ENCODE data around the gene LVRN. TPM values are rescaled to one million over a fixed set of nuclear protein-coding genes. Genes with fewer than 3 reads are reported as not detected.

Gene LVRN
- total RNA-seq, 2 donors from 2014 or later, result 0.19 to 0.39 TPM

- TF ChIP-seq, protein P1, sequence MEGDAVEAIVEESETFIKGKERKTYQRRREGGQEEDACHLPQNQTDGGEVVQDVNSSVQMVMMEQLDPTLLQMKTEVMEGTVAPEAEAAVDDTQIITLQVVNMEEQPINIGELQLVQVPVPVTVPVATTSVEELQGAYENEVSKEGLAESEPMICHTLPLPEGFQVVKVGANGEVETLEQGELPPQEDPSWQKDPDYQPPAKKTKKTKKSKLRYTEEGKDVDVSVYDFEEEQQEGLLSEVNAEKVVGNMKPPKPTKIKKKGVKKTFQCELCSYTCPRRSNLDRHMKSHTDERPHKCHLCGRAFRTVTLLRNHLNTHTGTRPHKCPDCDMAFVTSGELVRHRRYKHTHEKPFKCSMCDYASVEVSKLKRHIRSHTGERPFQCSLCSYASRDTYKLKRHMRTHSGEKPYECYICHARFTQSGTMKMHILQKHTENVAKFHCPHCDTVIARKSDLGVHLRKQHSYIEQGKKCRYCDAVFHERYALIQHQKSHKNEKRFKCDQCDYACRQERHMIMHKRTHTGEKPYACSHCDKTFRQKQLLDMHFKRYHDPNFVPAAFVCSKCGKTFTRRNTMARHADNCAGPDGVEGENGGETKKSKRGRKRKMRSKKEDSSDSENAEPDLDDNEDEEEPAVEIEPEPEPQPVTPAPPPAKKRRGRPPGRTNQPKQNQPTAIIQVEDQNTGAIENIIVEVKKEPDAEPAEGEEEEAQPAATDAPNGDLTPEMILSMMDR (IDR thresholded peaks at IDR 0.05), result no peak
- no peak overlapping the region for H3K4me3 ChIP-seq
- no peak for DNase-seq (ENCODE audit: low spot score)
- no peak overlapping the region for H3K27ac ChIP-seq
- H3K9me3 ChIP-seq, result no peaks in the 10 kb centered on the region
- H3K4me1 ChIP-seq, result no peaks in the 10 kb centered on the region
- no peaks in the 10 kb centered on the region for H3K27me3 ChIP-seq
- H3K36me3 ChIP-seq, result no peaks in the 10 kb centered on the region
Observed at GRCh38 chr5:116046261-116046660, 84.0 kb downstream of the LVRN start.

GRCh38 chr5:116046823-116047222, 84.5 kb downstream of the LVRN start:
- Histone ChIP-seq H3K27ac (no peak overlapping the region), H3K36me3 (no peaks in the 10 kb centered on the region), H3K4me1 (no peaks in the 10 kb centered on the region), H3K4me3 (no peak overlapping the region), H3K27me3 (no peaks in the 10 kb centered on the region), H3K9me3 (no peaks in the 10 kb centered on the region)
- DNase-seq (ENCODE audit: low spot score), result no peak
- TF ChIP-seq, protein P1 (IDR thresholded peaks at IDR 0.05), result no peak

GRCh38 chr5:116058346-116058936, 96.2 kb downstream of the LVRN start:
- H3K27me3 ChIP-seq, result no peaks in the 10 kb centered on the region
- no peak for DNase-seq (ENCODE audit: low spot score)
- H3K36me3 ChIP-seq, result no peaks in the 10 kb centered on the region
- H3K4me3 ChIP-seq, result no peak overlapping the region
- H3K4me1 ChIP-seq, result no peaks in the 10 kb centered on the region
- no peaks in the 10 kb centered on the region for H3K9me3 ChIP-seq
- TF ChIP-seq, protein P1 (IDR thresholded peaks at IDR 0.05), result no peak
- no peak overlapping the region for H3K27ac ChIP-seq

- TF ChIP-seq, protein P1 (IDR thresholded peaks at IDR 0.05), result no peak
- Histone ChIP-seq H3K36me3 (no peaks in the 10 kb centered on the region), H3K4me3 (no peak overlapping the region), H3K27ac (no peak overlapping the region), H3K9me3 (no peaks in the 10 kb centered on the region), H3K4me1 (no peaks in the 10 kb centered on the region), H3K27me3 (no peaks in the 10 kb centered on the region)
- no peak for DNase-seq (ENCODE audit: low spot score)
Observed at GRCh38 chr5:116062352-116062751, 100.1 kb downstream of the LVRN start.

- H3K27ac ChIP-seq, result no peak overlapping the region
- H3K4me3 ChIP-seq, result no peak overlapping the region
- no peaks in the 10 kb centered on the region for H3K4me1 ChIP-seq
- TF ChIP-seq, protein P1 (IDR thresholded peaks at IDR 0.05), result no peak
- no peaks in the 10 kb centered on the region for H3K9me3 ChIP-seq
- no peaks in the 10 kb centered on the region for H3K27me3 ChIP-seq
- no peak for DNase-seq (ENCODE audit: low spot score)
- no peaks in the 10 kb centered on the region for H3K36me3 ChIP-seq
Observed at GRCh38 chr5:116063950-116064349, 101.7 kb downstream of the LVRN start.

DNA sequence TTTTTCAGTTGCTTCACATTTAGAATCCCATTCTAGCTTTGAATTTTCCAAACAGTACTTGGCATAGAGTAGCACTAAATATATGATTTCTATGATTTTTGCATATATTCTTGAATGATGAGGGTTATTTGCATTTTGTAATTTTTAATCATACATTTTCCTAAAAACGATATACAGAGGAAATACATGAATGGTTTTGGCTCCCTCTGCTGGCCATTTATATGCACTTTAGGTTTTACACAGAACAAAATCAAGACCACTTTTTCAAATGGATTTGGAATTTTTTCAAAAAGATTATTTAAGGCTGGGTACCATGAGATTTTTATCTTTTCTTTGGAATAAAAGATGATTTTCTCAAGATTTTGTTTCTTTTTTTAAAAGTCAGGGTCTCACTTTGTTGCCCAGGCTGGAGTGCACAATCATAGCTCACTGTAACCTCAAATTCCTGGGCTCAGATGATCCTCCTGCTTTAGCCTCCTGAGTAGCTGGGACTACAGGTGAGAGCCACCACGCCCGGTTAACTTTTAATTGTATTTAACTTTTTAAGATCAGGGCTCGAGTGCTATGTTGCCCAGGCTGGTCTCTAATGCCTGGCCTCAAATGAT, 105.9 kb downstream of the LVRN start:
- H3K4me3 ChIP-seq, result no peak overlapping the region

More for the DNA sequence above, 105.9 kb downstream of the LVRN start:
- TF ChIP-seq, protein P1 (IDR thresholded peaks at IDR 0.05), result peak; percentile 84 to 89
- no peaks in the 10 kb centered on the region for H3K27me3 ChIP-seq
- H3K9me3 ChIP-seq, result no peaks in the 10 kb centered on the region
- H3K4me1 ChIP-seq, result no peaks in the 10 kb centered on the region
- no peak overlapping the region for H3K27ac ChIP-seq
- DNase-seq (ENCODE audit: low spot score), result no peak
- H3K36me3 ChIP-seq, result no peaks in the 10 kb centered on the region

All from right atrium auricular region (tissue), 2 donors.